Esophagus muscularis mucosa (tissue), 3 donors: ENCODE data around the gene MGAT5B.

Experiments
- CTCF ChIP-seq, 3 experiments: fragments of 200-600 bp in 2 of 3; fragments of 450-650 bp in 1 of 3; sonication (generic) in 2 of 3; IDR thresholded peaks; one replicate each; pipeline ENCODE4 v1.5.1; 2017 to 2019; ENCODE audit warnings: antibody characterized with exemption in 3 of 3, mild to moderate bottlenecking in 2 of 3, moderate library complexity in 1 of 3
- POLR2AphosphoS5 ChIP-seq, 2 donors: sonication (generic); formaldehyde crosslinking; IDR thresholded peaks; one replicate each; pipeline ENCODE4 v1.6.1; 2017; ENCODE audit warnings: antibody characterized with exemption in 2 of 2

DNA sequence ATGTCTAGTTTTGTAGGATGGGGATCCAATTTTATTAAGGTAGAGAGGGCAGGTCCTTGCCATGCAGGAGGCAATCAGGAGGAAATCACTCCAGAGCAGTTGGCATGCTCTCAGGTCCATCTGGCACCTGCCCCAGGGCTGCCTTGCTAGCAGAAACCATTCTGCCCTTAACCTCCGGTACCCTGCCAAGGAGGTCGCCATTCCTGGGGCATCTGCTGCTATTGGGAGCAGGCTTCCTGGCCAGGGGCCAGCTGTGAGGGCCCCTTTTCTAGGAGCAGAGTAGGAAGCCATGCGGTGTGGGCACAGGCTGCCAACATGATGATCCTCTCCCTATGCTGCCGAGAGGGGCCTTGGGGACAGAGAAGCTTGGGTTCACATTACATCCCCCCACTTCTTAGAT lies 47.6 kb upstream of the MGAT5B start:
- no peak for TF ChIP-seq CTCF (IDR thresholded peaks at IDR 0.05)
- TF ChIP-seq POLR2AphosphoS5 (IDR thresholded peaks at IDR 0.05): no peak
